Ovary (tissue), 10 donors: ENCODE measurements around the gene ETF1. TPM values are rescaled to one million over a fixed set of nuclear protein-coding genes. Genes with fewer than 3 reads are reported as not detected.

Experiments used
- DNase-seq, 5 donors: peaks; one replicate each; pipeline ENCODE4 v3.0.0-alpha.2; 2019 to 2020
- H3K27ac ChIP-seq, 2 donors: fragments of 200-600 bp; one replicate each; pipeline versions ENCODE4 v1.5.1 to v1.8.0; 2019 to 2022
- H3K27me3 ChIP-seq: fragments of 200-600 bp; one replicate; pipeline ENCODE4 v1.8.0; 2022
- H3K36me3 ChIP-seq: fragments of 200-600 bp; sonication (generic); one replicate; pipeline ENCODE4 v1.5.1; 2019
- H3K4me1 ChIP-seq: one replicate; pipeline ENCODE4 v1.8.1; 2013; ENCODE audit warnings: mild to moderate bottlenecking, moderate library complexity; ENCODE audit not compliant: insufficient read depth
- H3K4me3 ChIP-seq: fragments of 200-600 bp; sonication (generic); one replicate; pipeline ENCODE4 v1.5.1; 2017
- H3K9me3 ChIP-seq, 2 donors: fragments of 200-600 bp in 1 of 2; sonication (generic) in 1 of 2; one replicate each; pipeline versions ENCODE4 v1.5.1 to v1.8.1; 2013 to 2019; ENCODE audit warnings: mild to moderate bottlenecking in 1 of 2, moderate library complexity in 1 of 2
- CTCF ChIP-seq, 3 donors: fragments of 450-650 bp in 2 of 3; fragments of 200-600 bp in 1 of 3; IDR thresholded peaks; one replicate each; pipeline versions ENCODE4 v1.5.1 to v1.8.0; 2016 to 2022; ENCODE audit warnings: antibody characterized with exemption in 3 of 3, mild to moderate bottlenecking in 1 of 3
- EP300 ChIP-seq: sonication (generic); formaldehyde crosslinking; IDR thresholded peaks from one replicate; pipeline ENCODE4 v1.6.1; 2017; ENCODE audit warnings: antibody characterized with exemption
- POLR2A ChIP-seq: fragments of 450-650 bp; IDR thresholded peaks from one replicate; pipeline ENCODE4 v1.6.1; 2017; ENCODE audit warnings: antibody characterized with exemption, mild to moderate bottlenecking, moderate library complexity
- WGBS, 3 donors: extraction: QIAGEN DNeasy Blood & Tissue Kit in 1 of 3; methylation state at CpG; one replicate each; pipeline versions ENCODE4 v1.1.5 to v1.1.7; 2013 to 2017; 5-methylcytosine and 5-hydroxymethylcytosine counted together
- intact Hi-C, 4 donors: fragments of 100-400 bp; cut with DNase I; formaldehyde crosslinking; loops; one replicate each; pipeline versions ENCODE4 v1.11.0 to v1.15.1; 2022 to 2023
- long read RNA-seq, 3 donors: library from polyadenylated mRNA in 2 of 3; unstranded in 2 of 3; transcript quantifications; one replicate each; pipeline ENCODE4 v2.0.0 and lab custom pipeline, GENCODE V29; 2021 to 2026
- polyA plus RNA-seq, 2 donors: library from polyadenylated mRNA; stranded (reverse); fragments of 200-250 nt in 1 of 2; fragments of 350-450 nt in 1 of 2; fragmentation: Illumina TruSeq in 1 of 2; extraction: RNeasy Lipid Tissue Mini Kit (QIAGEN cat#74804) in 1 of 2; gene quantifications; one replicate each; pipeline ENCODE4 v1.2.3, GENCODE V29; 2013 to 2014
- total RNA-seq, 7 donors: library from RNA; depleted of rRNA in 2 of 7; stranded (reverse); fragments of >200 nt in 2 of 7; fragmentation: NEBNext Ultra II Directional in 3 of 7; extraction: Animal tissue kit (Norgen Biotek cat#: 25700) in 3 of 7; gene quantifications; one replicate each; pipeline versions ENCODE4 v1.1.0 to v1.2.4, GENCODE V29; 2016 to 2023
- donor health status: DM: no; HTN: no; CAD: no; lungs with moderate emphysema.
- donor health status: DM: no; HTN: no; CAD: no.
- donor health status: Bipolar disorder and iron deficiency.
- donor health status: DM: yes; HTN: yes; CAD: no.
- donor health status: DM: no; HTN: no; CAD: no.
- donor health status: DM: yes; HTN: yes; CAD: no.

The ETF1 gene
- 100 to 1,000 TPM in 1 of 7 donors, 10 to 100 TPM in 6; 41.3 to 106 (median 68.3) TPM for total RNA-seq
- 10 to 100 TPM; 29.3 to 70.0 TPM for polyA plus RNA-seq
- long read RNA-seq, donor 1, transcript ETF1-201 (11 exons, 3,742 nt): major isoform, 72 of 117 reads
- long read RNA-seq, donor 1, partial matches to known transcripts: 33 of 117 reads
- long read RNA-seq, donor 1, other reads (novel, unspliced or antisense): 12 of 117 reads
- long read RNA-seq, donor 2, transcript ETF1-201 (11 exons, 3,742 nt): major isoform, 16 of 46 reads
- long read RNA-seq, donor 2, partial matches to known transcripts: 30 of 46 reads
- long read RNA-seq, donor 2, other reads (novel, unspliced or antisense): 0 of 46 reads
- long read RNA-seq, donor 3, transcript ETF1-201 (11 exons, 3,742 nt): major isoform, 12 of 25 reads
- long read RNA-seq, donor 3, partial matches to known transcripts: 6 of 25 reads
- long read RNA-seq, donor 3, other reads (novel, unspliced or antisense): 7 of 25 reads

DNA sequence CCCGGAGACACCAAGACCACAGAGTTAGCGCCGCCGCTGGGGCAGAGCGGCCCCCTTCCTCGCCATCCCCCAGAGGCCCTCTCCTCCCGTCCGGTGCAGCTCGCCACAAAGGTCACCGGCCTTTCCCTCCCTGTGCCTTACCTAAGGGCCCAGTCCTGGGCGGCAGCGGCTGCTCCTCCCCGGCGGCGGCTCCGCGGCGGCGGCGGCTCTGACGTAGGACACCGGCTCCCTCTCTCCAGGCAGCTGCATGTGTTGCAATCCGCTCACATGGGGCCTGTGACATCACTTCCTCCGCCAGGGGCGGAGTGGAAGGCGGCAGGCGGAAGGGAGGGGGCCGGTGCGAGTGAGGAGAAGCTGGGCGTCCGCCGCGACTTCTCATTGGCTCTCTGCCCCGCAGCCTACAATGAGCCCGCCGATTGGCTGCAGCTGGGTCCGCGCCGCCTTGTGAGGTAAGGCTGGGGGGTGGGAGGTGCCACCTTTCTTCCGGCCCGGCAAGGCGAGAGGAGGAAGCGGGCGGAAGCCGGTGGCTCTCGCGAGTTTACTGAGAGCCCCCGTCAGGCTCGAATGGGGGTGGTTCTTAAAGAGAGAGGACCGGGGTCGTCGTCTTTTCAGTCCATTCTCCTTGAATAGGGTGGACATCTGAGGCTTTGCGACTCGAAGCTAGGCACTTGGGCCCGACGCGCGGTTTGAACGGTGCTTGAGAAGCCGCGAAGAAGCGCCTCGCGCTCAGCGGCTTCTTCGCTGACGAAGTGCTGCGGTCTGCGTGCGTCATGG is at the start of gene ETF1:
Gene ETF1, minus strand, starts transcription at position 281 of the 774 bp plus-strand sequence. CDS start 318 bp downstream, outside the sequence.
- Histone ChIP-seq H3K36me3 (no peaks in the 10 kb centered on the region), H3K27ac (peak within 1 kb of the TSS; percentile 92), H3K9me3 (no peaks in the 10 kb centered on the region), H3K4me1 (peaks cover 18% of the 10 kb centered on the region), H3K4me3 (peak within 1 kb of the TSS; percentile 89), H3K27me3 (no peaks in the 10 kb centered on the region)
- WGBS, 3 donors: 0 to 1% (median 0%) methylated on average over 41 to 70 of the region's 70 CpGs
- TF ChIP-seq CTCF (IDR thresholded peaks at IDR 0.05) (peak in 2 of 3 donors; percentile 33 to 46), POLR2A (peak; percentile 100), EP300 (peak; percentile 95)
- intact Hi-C loops: no loop called here
- DNase-seq: peak; percentile 100

- Histone ChIP-seq H3K27ac (no peak overlapping the region), H3K9me3 (no peaks in the 10 kb centered on the region), H3K27me3 (no peaks in the 10 kb centered on the region), H3K4me3 (no peak overlapping the region), H3K36me3 (no peaks in the 10 kb centered on the region), H3K4me1 (no peaks in the 10 kb centered on the region)
- intact Hi-C loops: loop anchor here in 3 of 4 donors (5.0 to 10.0 kb wide), 3 partner anchors 667 to 679 kb away; no protein-coding TSS in a partner anchor
- no peak for TF ChIP-seq POLR2A
- DNase-seq: no peak
- WGBS, 3 donors: 88 to 94% (median 93%) methylated on average over 2 of the region's 2 CpGs
These were observed 45.2 kb upstream of the ETF1 start for GRCh38 chr5:138588013-138588788.

DNA sequence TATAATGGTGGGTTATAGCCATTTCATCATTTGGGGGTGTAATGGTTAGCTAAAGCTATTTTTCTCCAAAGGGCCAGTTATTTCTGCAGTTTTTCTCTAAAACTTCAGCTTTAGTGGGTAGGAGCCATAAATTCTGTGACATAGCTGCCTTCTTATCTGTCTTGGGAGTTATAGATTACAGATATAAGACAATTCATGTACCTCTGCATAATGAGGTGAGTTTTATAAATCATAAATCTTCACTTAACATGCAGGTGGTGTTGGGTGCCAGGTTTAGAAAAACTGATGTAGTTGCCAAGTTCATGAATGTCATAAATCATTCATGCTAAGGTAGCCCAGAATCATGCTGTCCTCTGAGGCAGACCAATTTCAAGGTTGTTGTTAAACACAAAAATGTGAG is 42.1 kb upstream of the ETF1 start:
- Histone ChIP-seq H3K27me3 (no peaks in the 10 kb centered on the region), H3K4me1 (no peaks in the 10 kb centered on the region), H3K4me3 (no peak overlapping the region), H3K27ac (no peak overlapping the region), H3K36me3 (no peaks in the 10 kb centered on the region), H3K9me3 (no peaks in the 10 kb centered on the region)
- no peak for DNase-seq
- intact Hi-C loops: loop anchor here in 3 of 4 donors (5.0 to 10.0 kb wide), 3 partner anchors 670 to 682 kb away; no protein-coding TSS in a partner anchor
- no peak for TF ChIP-seq EP300
- TF ChIP-seq CTCF (IDR thresholded peaks at IDR 0.05): no peak
- no peak for TF ChIP-seq POLR2A

GRCh38 chr5:138583984-138584637 is 41.1 kb upstream of the ETF1 start:
- H3K4me1 ChIP-seq: no peaks in the 10 kb centered on the region
- no peak for DNase-seq
- WGBS, 3 donors: 75 to 81% (median 80%) methylated on average over 8 of the region's 8 CpGs
- no peaks in the 10 kb centered on the region for H3K9me3 ChIP-seq
- TF ChIP-seq POLR2A (no peak), CTCF (IDR thresholded peaks at IDR 0.05) (no peak), EP300 (no peak)
- H3K36me3 ChIP-seq: no peaks in the 10 kb centered on the region
- intact Hi-C loops: loop anchor here in 2 of 4 donors (10.0 kb wide), 2 partner anchors 671 to 681 kb away; no protein-coding TSS in a partner anchor
- H3K27me3 ChIP-seq: no peaks in the 10 kb centered on the region
- H3K4me3 ChIP-seq: no peak overlapping the region
- no peak overlapping the region for H3K27ac ChIP-seq
